Body of pancreas (tissue), 4 donors: ENCODE measurements around the gene RAC2.

ENCODE experiments used
- POLR2A ChIP-seq, 3 donors: fragments of 450-650 bp; IDR thresholded peaks; one replicate each; pipeline ENCODE4 v1.6.1; 2016; ENCODE audit warnings: antibody characterized with exemption in 3 of 3, mild to moderate bottlenecking in 2 of 3
- TF ChIP-seq, protein P1 (sequence below), 7 experiments: fragments of 450-650 bp in 4 of 7; fragments of 200-600 bp in 3 of 7; sonication (generic) in 3 of 7; IDR thresholded peaks; one replicate each; pipeline ENCODE4 v1.5.1; 2016 to 2019; ENCODE audit warnings: antibody characterized with exemption in 7 of 7

DNA sequence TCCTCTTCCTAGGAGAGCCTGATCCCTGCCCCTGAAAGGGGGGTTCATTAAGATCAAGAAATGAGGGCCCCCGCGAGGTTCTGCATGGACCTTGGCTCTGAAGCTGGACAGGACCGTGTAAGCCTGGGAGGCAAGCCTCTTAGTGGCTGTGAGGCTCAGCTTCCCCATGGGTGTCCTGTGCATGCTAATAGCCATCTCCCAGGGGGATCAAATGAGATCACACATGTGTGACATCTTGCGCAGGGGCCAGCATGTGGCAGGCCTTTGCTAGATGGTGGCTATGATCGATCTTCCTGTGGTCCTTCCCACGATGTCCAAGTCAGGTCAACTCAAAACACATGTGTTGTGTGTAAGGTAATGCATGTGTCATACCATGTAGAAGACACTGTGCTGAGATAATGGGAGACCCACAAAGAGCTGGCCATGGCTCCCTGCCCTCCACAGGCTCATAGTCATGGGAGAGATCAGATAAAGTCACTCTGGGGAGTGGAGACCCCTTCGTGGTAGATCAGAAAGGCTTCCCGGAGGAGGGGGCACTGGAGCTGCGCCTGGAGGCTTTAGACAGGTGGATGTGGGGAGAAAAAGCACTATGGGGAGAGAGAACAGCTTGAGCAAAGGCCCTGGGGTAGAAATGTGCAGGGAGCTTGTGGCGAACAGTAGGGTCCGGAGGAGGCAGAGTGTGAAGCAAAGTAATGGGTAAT is 3.7 kb downstream of the RAC2 start:
- TF ChIP-seq, protein P1, sequence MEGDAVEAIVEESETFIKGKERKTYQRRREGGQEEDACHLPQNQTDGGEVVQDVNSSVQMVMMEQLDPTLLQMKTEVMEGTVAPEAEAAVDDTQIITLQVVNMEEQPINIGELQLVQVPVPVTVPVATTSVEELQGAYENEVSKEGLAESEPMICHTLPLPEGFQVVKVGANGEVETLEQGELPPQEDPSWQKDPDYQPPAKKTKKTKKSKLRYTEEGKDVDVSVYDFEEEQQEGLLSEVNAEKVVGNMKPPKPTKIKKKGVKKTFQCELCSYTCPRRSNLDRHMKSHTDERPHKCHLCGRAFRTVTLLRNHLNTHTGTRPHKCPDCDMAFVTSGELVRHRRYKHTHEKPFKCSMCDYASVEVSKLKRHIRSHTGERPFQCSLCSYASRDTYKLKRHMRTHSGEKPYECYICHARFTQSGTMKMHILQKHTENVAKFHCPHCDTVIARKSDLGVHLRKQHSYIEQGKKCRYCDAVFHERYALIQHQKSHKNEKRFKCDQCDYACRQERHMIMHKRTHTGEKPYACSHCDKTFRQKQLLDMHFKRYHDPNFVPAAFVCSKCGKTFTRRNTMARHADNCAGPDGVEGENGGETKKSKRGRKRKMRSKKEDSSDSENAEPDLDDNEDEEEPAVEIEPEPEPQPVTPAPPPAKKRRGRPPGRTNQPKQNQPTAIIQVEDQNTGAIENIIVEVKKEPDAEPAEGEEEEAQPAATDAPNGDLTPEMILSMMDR (IDR thresholded peaks at IDR 0.05): no peak
- no peak for TF ChIP-seq POLR2A (IDR thresholded peaks at IDR 0.05)
